ENCODE data around the gene CCDC186.

- TF ChIP-seq, protein P1, sequence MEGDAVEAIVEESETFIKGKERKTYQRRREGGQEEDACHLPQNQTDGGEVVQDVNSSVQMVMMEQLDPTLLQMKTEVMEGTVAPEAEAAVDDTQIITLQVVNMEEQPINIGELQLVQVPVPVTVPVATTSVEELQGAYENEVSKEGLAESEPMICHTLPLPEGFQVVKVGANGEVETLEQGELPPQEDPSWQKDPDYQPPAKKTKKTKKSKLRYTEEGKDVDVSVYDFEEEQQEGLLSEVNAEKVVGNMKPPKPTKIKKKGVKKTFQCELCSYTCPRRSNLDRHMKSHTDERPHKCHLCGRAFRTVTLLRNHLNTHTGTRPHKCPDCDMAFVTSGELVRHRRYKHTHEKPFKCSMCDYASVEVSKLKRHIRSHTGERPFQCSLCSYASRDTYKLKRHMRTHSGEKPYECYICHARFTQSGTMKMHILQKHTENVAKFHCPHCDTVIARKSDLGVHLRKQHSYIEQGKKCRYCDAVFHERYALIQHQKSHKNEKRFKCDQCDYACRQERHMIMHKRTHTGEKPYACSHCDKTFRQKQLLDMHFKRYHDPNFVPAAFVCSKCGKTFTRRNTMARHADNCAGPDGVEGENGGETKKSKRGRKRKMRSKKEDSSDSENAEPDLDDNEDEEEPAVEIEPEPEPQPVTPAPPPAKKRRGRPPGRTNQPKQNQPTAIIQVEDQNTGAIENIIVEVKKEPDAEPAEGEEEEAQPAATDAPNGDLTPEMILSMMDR (IDR thresholded peaks at IDR 0.05; ENCODE audit: low read depth, low read length) = no peak
- TF ChIP-seq EZH2phosphoT487 (IDR thresholded peaks at IDR 0.05; ENCODE audit: low read depth) = no peak
These were observed 739 bp upstream of the CCDC186 start for GRCh38 chr10:114174695-114175188.
